WTC11 (cell line): Measurements from ENCODE around the gene MAN1A2. TPM values are rescaled to one million over a fixed set of nuclear protein-coding genes. Genes with fewer than 3 reads are reported as not detected.
"Not testable (repeated sequence)": the region's sequence is repeated elsewhere in the genome, so short reads cannot be mapped to it uniquely, and the experiment has no call there.

ENCODE experiments used
- ATAC-seq: fragments of 200-7000 bp; cut with Tn5 transposase; 2 replicates; pipeline ENCODE4 v1.10.0; 2021; ENCODE audit warnings: mild to moderate bottlenecking, moderate library complexity
- CTCF ChIA-PET: fragments of 300-600 bp; sonication (Branson Sonifier 250); formaldehyde crosslinking; loops from one replicate; lab custom pipeline; 2021; ENCODE audit warnings: antibody characterized with exemption; lab: Charles Lee
- POLR2A ChIA-PET: fragments of 350-600 bp; sonication (Branson Sonifier 250); formaldehyde crosslinking; loops from one replicate; lab custom pipeline; 2021; ENCODE audit warnings: antibody characterized with exemption; lab: Charles Lee
- DNase-seq: peaks from one replicate; pipeline ENCODE4 v3.0.0; 2021; ENCODE audit warnings: low spot score
- H3K27ac Mint-ChIP-seq: 2 replicates; pipeline ENCODE4 v1.8.0; 2021; ENCODE audit warnings: mixed read lengths
- H3K27me3 Mint-ChIP-seq: 2 replicates; pipeline ENCODE4 v1.8.0; 2021; ENCODE audit warnings: low read depth, mild to moderate bottlenecking, moderate library complexity, mixed read lengths
- H3K36me3 Mint-ChIP-seq: 2 replicates; pipeline ENCODE4 v1.8.0; 2021; ENCODE audit warnings: mixed read lengths
- H3K4me1 Mint-ChIP-seq: 2 replicates; pipeline ENCODE4 v1.8.0; 2022; ENCODE audit warnings: mixed read lengths
- H3K4me3 Mint-ChIP-seq: 2 replicates; pipeline ENCODE4 v1.8.0; 2021; ENCODE audit warnings: mild to moderate bottlenecking, moderate library complexity, mixed read lengths
- H3K9me3 Mint-ChIP-seq: 2 replicates; pipeline ENCODE4 v1.8.0; 2021; ENCODE audit warnings: mixed read lengths
- FOXK1 ChIP-seq: sonication (generic); formaldehyde crosslinking; IDR thresholded peaks from 2 replicates; pipeline ENCODE4 v1.8.0; 2022; ENCODE audit warnings: mild to moderate bottlenecking, moderate library complexity, missing genetic modification reagents
- GTF2I ChIP-seq: fragments of 250-450 bp; sonication (Bioruptor Pico); conservative IDR thresholded peaks from 2 replicates; pipeline ENCODE4 v1.4.0; 2021; ENCODE audit warnings: mild to moderate bottlenecking
- JAZF1 ChIP-seq: fragments of 250-450 bp; sonication (Bioruptor Pico); IDR thresholded peaks from 2 replicates; pipeline ENCODE4 v1.9.0; 2021; ENCODE audit warnings: moderate library complexity, mild to moderate bottlenecking, inconsistent platforms
- NR3C1 ChIP-seq: sonication (generic); formaldehyde crosslinking; conservative IDR thresholded peaks from 2 replicates; pipeline ENCODE4 v1.8.1; 2023; ENCODE audit warnings: low read depth, mild to moderate bottlenecking, missing genetic modification reagents
- OVOL2 ChIP-seq: fragments of 250-450 bp; sonication (Bioruptor Pico); IDR thresholded peaks from 2 replicates; pipeline ENCODE4 v1.9.0; 2021; ENCODE audit warnings: mild to moderate bottlenecking, borderline replicate concordance
- PRRX2 ChIP-seq: fragments of 250-450 bp; sonication (Bioruptor Pico); IDR thresholded peaks from 2 replicates; pipeline ENCODE4 v1.8.0; 2021; ENCODE audit warnings: mild to moderate bottlenecking
- SOX15 ChIP-seq: fragments of 250-450 bp; sonication (Bioruptor Pico); IDR thresholded peaks from 2 replicates; pipeline ENCODE4 v1.9.0; 2021; ENCODE audit warnings: mild to moderate bottlenecking
- TCF7 ChIP-seq: sonication (generic); formaldehyde crosslinking; IDR thresholded peaks from 2 replicates; pipeline ENCODE4 v1.8.0; 2022; ENCODE audit warnings: mild to moderate bottlenecking, low read depth, missing genetic modification reagents, moderate library complexity
- ZNF232 ChIP-seq: sonication (generic); formaldehyde crosslinking; IDR thresholded peaks from 2 replicates; pipeline ENCODE4 v1.8.0; 2022; ENCODE audit warnings: mild to moderate bottlenecking, missing genetic modification reagents
- ZNF396 ChIP-seq: fragments of 250-450 bp; sonication (Bioruptor Pico); IDR thresholded peaks from 2 replicates; pipeline ENCODE4 v1.8.0; 2021; ENCODE audit warnings: mild to moderate bottlenecking, moderate library complexity, borderline replicate concordance
- total RNA-seq: library from RNA; stranded (reverse); gene quantifications from 3 replicates; pipeline ENCODE4 v1.2.3, GENCODE V29; 2021
- TF ChIP-seq, protein P1 (sequence below): sonication (generic); formaldehyde crosslinking; IDR thresholded peaks from 2 replicates; pipeline ENCODE4 v1.8.0; 2022; ENCODE audit warnings: mild to moderate bottlenecking, missing genetic modification reagents
- TF ChIP-seq, protein P2 (sequence below): sonication (generic); formaldehyde crosslinking; conservative IDR thresholded peaks from 2 replicates; pipeline ENCODE4 v1.8.1; 2023; ENCODE audit warnings: mild to moderate bottlenecking, low read depth, missing genetic modification reagents, moderate library complexity
- TF ChIP-seq, protein P3 (sequence below): sonication (generic); formaldehyde crosslinking; IDR thresholded peaks from 2 replicates; pipeline ENCODE4 v1.8.0; 2022; ENCODE audit warnings: mild to moderate bottlenecking, missing genetic modification reagents
- TF ChIP-seq, protein P4 (sequence below): sonication (generic); formaldehyde crosslinking; IDR thresholded peaks from 2 replicates; pipeline ENCODE4 v1.8.1; 2023; ENCODE audit warnings: mild to moderate bottlenecking, missing genetic modification reagents, moderate library complexity
- TF ChIP-seq, protein P5 (sequence below): sonication (generic); formaldehyde crosslinking; IDR thresholded peaks from 2 replicates; pipeline ENCODE4 v1.8.1; 2023; ENCODE audit warnings: mild to moderate bottlenecking, missing genetic modification reagents
- TF ChIP-seq, protein P6 (sequence below): fragments of 250-450 bp; sonication (Bioruptor Pico); IDR thresholded peaks from 2 replicates; pipeline ENCODE4 v1.9.0; 2021; ENCODE audit warnings: mild to moderate bottlenecking
- TF ChIP-seq, protein P7 (sequence below): sonication (generic); formaldehyde crosslinking; IDR thresholded peaks from 2 replicates; pipeline ENCODE4 v1.8.0; 2023; ENCODE audit warnings: mild to moderate bottlenecking, missing genetic modification reagents
- TF ChIP-seq, protein P8 (sequence below): fragments of 250-450 bp; sonication (Bioruptor Pico); IDR thresholded peaks from 2 replicates; pipeline ENCODE4 v1.9.0; 2021; ENCODE audit warnings: moderate library complexity, mild to moderate bottlenecking, inconsistent platforms, borderline replicate concordance

The MAN1A2 gene
- total RNA-seq, 1 experiment from 2014 or later = 16.0 TPM

DNA sequence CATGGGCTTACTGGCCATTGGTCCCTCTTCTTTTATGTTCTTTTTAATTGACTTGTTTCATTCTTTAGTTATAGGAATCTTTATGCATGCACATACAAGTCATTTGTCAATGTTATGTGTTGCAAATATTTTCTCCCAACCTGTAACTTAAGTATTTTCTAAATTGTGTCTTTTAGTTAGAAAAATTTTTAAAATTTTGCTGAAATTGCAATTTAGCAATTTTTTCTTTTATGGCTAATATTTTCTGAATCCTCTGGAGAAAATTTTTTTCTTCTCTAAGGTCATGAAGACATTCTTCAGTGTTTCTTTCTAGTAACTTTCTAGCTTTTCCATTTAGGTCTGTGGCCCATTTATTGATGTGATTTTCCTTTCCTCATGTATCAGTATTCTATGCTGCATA is 189.7 kb downstream of the MAN1A2 start:
- H3K27me3 Mint-ChIP-seq = peaks cover 4% of the 10 kb centered on the region
- H3K9me3 Mint-ChIP-seq = peaks cover 46% of the 10 kb centered on the region
- no peak for ATAC-seq
- peaks cover 26% of the 10 kb centered on the region for H3K36me3 Mint-ChIP-seq
- H3K27ac Mint-ChIP-seq = no peak overlapping the region
- no peak overlapping the region for H3K4me3 Mint-ChIP-seq
- POLR2A ChIA-PET = no interaction called here
- DNase-seq = no peak
- CTCF ChIA-PET = interaction anchor here (1.6 kb wide), 1 partner anchor 201 kb away, joined by 4 read pairs; no protein-coding TSS in a partner anchor
- TF ChIP-seq TCF7 (no peak), OVOL2 (CRISPR knock-in tag) (no peak), NR3C1 (CRISPR knock-in tag) (no peak), JAZF1 (CRISPR knock-in tag) (no peak), SOX15 (CRISPR knock-in tag) (no peak), ZNF396 (CRISPR knock-in tag) (no peak), GTF2I (CRISPR knock-in tag) (no peak), FOXK1 (no peak), PRRX2 (no peak), ZNF232 (CRISPR knock-in tag) (no peak)
- TF ChIP-seq, protein P1, sequence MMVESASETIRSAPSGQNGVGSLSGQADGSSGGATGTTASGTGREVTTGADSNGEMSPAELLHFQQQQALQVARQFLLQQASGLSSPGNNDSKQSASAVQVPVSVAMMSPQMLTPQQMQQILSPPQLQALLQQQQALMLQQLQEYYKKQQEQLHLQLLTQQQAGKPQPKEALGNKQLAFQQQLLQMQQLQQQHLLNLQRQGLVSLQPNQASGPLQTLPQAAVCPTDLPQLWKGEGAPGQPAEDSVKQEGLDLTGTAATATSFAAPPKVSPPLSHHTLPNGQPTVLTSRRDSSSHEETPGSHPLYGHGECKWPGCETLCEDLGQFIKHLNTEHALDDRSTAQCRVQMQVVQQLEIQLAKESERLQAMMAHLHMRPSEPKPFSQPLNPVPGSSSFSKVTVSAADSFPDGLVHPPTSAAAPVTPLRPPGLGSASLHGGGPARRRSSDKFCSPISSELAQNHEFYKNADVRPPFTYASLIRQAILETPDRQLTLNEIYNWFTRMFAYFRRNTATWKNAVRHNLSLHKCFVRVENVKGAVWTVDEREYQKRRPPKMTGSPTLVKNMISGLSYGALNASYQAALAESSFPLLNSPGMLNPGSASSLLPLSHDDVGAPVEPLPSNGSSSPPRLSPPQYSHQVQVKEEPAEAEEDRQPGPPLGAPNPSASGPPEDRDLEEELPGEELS = no peak
- TF ChIP-seq, protein P2, sequence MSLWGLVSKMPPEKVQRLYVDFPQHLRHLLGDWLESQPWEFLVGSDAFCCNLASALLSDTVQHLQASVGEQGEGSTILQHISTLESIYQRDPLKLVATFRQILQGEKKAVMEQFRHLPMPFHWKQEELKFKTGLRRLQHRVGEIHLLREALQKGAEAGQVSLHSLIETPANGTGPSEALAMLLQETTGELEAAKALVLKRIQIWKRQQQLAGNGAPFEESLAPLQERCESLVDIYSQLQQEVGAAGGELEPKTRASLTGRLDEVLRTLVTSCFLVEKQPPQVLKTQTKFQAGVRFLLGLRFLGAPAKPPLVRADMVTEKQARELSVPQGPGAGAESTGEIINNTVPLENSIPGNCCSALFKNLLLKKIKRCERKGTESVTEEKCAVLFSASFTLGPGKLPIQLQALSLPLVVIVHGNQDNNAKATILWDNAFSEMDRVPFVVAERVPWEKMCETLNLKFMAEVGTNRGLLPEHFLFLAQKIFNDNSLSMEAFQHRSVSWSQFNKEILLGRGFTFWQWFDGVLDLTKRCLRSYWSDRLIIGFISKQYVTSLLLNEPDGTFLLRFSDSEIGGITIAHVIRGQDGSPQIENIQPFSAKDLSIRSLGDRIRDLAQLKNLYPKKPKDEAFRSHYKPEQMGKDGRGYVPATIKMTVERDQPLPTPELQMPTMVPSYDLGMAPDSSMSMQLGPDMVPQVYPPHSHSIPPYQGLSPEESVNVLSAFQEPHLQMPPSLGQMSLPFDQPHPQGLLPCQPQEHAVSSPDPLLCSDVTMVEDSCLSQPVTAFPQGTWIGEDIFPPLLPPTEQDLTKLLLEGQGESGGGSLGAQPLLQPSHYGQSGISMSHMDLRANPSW (CRISPR knock-in tag) = no peak
- TF ChIP-seq, protein P3, sequence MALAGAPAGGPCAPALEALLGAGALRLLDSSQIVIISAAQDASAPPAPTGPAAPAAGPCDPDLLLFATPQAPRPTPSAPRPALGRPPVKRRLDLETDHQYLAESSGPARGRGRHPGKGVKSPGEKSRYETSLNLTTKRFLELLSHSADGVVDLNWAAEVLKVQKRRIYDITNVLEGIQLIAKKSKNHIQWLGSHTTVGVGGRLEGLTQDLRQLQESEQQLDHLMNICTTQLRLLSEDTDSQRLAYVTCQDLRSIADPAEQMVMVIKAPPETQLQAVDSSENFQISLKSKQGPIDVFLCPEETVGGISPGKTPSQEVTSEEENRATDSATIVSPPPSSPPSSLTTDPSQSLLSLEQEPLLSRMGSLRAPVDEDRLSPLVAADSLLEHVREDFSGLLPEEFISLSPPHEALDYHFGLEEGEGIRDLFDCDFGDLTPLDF (CRISPR knock-in tag) = no peak
- TF ChIP-seq, protein P4, sequence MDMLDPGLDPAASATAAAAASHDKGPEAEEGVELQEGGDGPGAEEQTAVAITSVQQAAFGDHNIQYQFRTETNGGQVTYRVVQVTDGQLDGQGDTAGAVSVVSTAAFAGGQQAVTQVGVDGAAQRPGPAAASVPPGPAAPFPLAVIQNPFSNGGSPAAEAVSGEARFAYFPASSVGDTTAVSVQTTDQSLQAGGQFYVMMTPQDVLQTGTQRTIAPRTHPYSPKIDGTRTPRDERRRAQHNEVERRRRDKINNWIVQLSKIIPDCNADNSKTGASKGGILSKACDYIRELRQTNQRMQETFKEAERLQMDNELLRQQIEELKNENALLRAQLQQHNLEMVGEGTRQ = no peak
- TF ChIP-seq, protein P5, sequence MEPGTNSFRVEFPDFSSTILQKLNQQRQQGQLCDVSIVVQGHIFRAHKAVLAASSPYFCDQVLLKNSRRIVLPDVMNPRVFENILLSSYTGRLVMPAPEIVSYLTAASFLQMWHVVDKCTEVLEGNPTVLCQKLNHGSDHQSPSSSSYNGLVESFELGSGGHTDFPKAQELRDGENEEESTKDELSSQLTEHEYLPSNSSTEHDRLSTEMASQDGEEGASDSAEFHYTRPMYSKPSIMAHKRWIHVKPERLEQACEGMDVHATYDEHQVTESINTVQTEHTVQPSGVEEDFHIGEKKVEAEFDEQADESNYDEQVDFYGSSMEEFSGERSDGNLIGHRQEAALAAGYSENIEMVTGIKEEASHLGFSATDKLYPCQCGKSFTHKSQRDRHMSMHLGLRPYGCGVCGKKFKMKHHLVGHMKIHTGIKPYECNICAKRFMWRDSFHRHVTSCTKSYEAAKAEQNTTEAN (CRISPR knock-in tag) = no peak
- TF ChIP-seq, protein P6, sequence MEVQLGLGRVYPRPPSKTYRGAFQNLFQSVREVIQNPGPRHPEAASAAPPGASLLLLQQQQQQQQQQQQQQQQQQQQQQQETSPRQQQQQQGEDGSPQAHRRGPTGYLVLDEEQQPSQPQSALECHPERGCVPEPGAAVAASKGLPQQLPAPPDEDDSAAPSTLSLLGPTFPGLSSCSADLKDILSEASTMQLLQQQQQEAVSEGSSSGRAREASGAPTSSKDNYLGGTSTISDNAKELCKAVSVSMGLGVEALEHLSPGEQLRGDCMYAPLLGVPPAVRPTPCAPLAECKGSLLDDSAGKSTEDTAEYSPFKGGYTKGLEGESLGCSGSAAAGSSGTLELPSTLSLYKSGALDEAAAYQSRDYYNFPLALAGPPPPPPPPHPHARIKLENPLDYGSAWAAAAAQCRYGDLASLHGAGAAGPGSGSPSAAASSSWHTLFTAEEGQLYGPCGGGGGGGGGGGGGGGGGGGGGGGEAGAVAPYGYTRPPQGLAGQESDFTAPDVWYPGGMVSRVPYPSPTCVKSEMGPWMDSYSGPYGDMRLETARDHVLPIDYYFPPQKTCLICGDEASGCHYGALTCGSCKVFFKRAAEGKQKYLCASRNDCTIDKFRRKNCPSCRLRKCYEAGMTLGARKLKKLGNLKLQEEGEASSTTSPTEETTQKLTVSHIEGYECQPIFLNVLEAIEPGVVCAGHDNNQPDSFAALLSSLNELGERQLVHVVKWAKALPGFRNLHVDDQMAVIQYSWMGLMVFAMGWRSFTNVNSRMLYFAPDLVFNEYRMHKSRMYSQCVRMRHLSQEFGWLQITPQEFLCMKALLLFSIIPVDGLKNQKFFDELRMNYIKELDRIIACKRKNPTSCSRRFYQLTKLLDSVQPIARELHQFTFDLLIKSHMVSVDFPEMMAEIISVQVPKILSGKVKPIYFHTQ (CRISPR knock-in tag) = no peak
- TF ChIP-seq, protein P7, sequence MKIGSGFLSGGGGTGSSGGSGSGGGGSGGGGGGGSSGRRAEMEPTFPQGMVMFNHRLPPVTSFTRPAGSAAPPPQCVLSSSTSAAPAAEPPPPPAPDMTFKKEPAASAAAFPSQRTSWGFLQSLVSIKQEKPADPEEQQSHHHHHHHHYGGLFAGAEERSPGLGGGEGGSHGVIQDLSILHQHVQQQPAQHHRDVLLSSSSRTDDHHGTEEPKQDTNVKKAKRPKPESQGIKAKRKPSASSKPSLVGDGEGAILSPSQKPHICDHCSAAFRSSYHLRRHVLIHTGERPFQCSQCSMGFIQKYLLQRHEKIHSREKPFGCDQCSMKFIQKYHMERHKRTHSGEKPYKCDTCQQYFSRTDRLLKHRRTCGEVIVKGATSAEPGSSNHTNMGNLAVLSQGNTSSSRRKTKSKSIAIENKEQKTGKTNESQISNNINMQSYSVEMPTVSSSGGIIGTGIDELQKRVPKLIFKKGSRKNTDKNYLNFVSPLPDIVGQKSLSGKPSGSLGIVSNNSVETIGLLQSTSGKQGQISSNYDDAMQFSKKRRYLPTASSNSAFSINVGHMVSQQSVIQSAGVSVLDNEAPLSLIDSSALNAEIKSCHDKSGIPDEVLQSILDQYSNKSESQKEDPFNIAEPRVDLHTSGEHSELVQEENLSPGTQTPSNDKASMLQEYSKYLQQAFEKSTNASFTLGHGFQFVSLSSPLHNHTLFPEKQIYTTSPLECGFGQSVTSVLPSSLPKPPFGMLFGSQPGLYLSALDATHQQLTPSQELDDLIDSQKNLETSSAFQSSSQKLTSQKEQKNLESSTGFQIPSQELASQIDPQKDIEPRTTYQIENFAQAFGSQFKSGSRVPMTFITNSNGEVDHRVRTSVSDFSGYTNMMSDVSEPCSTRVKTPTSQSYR (CRISPR knock-in tag) = no peak
- TF ChIP-seq, protein P8, sequence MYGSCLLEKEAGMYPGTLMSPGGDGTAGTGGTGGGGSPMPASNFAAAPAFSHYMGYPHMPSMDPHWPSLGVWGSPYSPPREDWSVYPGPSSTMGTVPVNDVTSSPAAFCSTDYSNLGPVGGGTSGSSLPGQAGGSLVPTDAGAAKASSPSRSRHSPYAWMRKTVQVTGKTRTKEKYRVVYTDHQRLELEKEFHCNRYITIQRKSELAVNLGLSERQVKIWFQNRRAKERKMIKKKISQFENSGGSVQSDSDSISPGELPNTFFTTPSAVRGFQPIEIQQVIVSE (CRISPR knock-in tag) = no peak
- TF ChIP-seq, all 79 proteins: peak for 0
- H3K4me1 Mint-ChIP-seq = no peaks in the 10 kb centered on the region

DNA sequence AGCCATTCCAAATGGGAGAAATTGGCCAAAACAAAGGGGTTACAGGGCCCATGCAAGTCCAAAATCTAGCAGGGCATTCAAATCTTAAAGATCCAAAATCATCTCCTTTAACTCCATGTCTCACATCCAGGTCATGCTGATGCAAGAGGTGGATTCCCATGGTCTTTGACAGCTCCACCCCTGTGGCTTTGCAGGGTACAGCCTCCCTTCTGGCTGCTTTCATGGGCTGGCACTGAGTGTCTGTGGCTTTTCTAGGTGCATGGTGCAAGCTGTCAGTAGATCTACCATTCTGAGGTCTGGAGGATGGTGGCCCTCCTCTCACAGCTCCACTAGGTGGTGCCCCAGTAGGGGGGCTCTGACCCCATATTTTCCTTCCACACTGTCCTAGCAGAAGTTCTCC is 191.2 kb downstream of the MAN1A2 start:
- CTCF ChIA-PET, H3K27ac Mint-ChIP-seq, DNase-seq, POLR2A ChIA-PET, H3K4me1 Mint-ChIP-seq, H3K27me3 Mint-ChIP-seq, H3K4me3 Mint-ChIP-seq, ATAC-seq: not testable (repeated sequence)
- Mint-ChIP-seq H3K9me3 (peaks cover 37% of the 10 kb centered on the region), H3K36me3 (peaks cover 21% of the 10 kb centered on the region)
